Ovary (tissue), 9 donors: ENCODE results near the gene EPS8L2. TPM values are rescaled to one million over a fixed set of nuclear protein-coding genes. Genes with fewer than 3 reads are reported as not detected.

Experiments used
- DNase-seq, 5 donors: peaks; one replicate each; pipeline ENCODE4 v3.0.0-alpha.2; 2019 to 2020
- H3K27ac ChIP-seq, 2 donors: fragments of 200-600 bp; one replicate each; pipeline versions ENCODE4 v1.5.1 to v1.8.0; 2019 to 2022
- H3K27me3 ChIP-seq: fragments of 200-600 bp; one replicate; pipeline ENCODE4 v1.8.0; 2022
- H3K36me3 ChIP-seq: fragments of 200-600 bp; sonication (generic); one replicate; pipeline ENCODE4 v1.5.1; 2019
- H3K4me1 ChIP-seq: one replicate; pipeline ENCODE4 v1.8.1; 2013; ENCODE audit warnings: mild to moderate bottlenecking, moderate library complexity; ENCODE audit not compliant: insufficient read depth
- H3K4me3 ChIP-seq: fragments of 200-600 bp; sonication (generic); one replicate; pipeline ENCODE4 v1.5.1; 2017
- H3K9me3 ChIP-seq, 2 donors: fragments of 200-600 bp in 1 of 2; sonication (generic) in 1 of 2; one replicate each; pipeline versions ENCODE4 v1.5.1 to v1.8.1; 2013 to 2019; ENCODE audit warnings: mild to moderate bottlenecking in 1 of 2, moderate library complexity in 1 of 2
- CTCF ChIP-seq, 3 donors: fragments of 450-650 bp in 2 of 3; fragments of 200-600 bp in 1 of 3; IDR thresholded peaks; one replicate each; pipeline versions ENCODE4 v1.5.1 to v1.8.0; 2016 to 2022; ENCODE audit warnings: antibody characterized with exemption in 3 of 3, mild to moderate bottlenecking in 1 of 3
- EP300 ChIP-seq: sonication (generic); formaldehyde crosslinking; IDR thresholded peaks from one replicate; pipeline ENCODE4 v1.6.1; 2017; ENCODE audit warnings: antibody characterized with exemption
- POLR2A ChIP-seq: fragments of 450-650 bp; IDR thresholded peaks from one replicate; pipeline ENCODE4 v1.6.1; 2017; ENCODE audit warnings: antibody characterized with exemption, mild to moderate bottlenecking, moderate library complexity
- WGBS, 3 donors: extraction: QIAGEN DNeasy Blood & Tissue Kit in 1 of 3; methylation state at CpG; one replicate each; pipeline versions ENCODE4 v1.1.5 to v1.1.7; 2013 to 2017; 5-methylcytosine and 5-hydroxymethylcytosine counted together
- intact Hi-C, 4 donors: fragments of 100-400 bp; cut with DNase I; formaldehyde crosslinking; loops; one replicate each; pipeline versions ENCODE4 v1.11.0 to v1.15.1; 2022 to 2023
- polyA plus RNA-seq, 2 donors: library from polyadenylated mRNA; stranded (reverse); fragments of 200-250 nt in 1 of 2; fragments of 350-450 nt in 1 of 2; fragmentation: Illumina TruSeq in 1 of 2; extraction: RNeasy Lipid Tissue Mini Kit (QIAGEN cat#74804) in 1 of 2; gene quantifications; one replicate each; pipeline ENCODE4 v1.2.3, GENCODE V29; 2013 to 2014
- total RNA-seq, 7 donors: library from RNA; depleted of rRNA in 2 of 7; stranded (reverse); fragments of >200 nt in 2 of 7; fragmentation: NEBNext Ultra II Directional in 3 of 7; extraction: Animal tissue kit (Norgen Biotek cat#: 25700) in 3 of 7; gene quantifications; one replicate each; pipeline versions ENCODE4 v1.1.0 to v1.2.4, GENCODE V29; 2016 to 2023
- donor health status: DM: no; HTN: no; CAD: no; lungs with moderate emphysema.
- donor health status: DM: no; HTN: no; CAD: no.
- donor health status: Bipolar disorder and iron deficiency.
- donor health status: DM: yes; HTN: yes; CAD: no.
- donor health status: DM: no; HTN: no; CAD: no.
- donor health status: DM: yes; HTN: yes; CAD: no.

EPS8L2 gene
- total and polyA plus RNA-seq, 9 donors = 5.9 to 57.9 (median 33.3) TPM

- TF ChIP-seq EP300 = no peak
- TF ChIP-seq CTCF (IDR thresholded peaks at IDR 0.05) = no peak
- TF ChIP-seq POLR2A = no peak
- 71 to 78% (median 73%) methylated on average over 18 of the region's 18 CpGs for WGBS, 3 donors
- no peaks in the 10 kb centered on the region for H3K36me3 ChIP-seq
- DNase-seq = no peak
- intact Hi-C loops = no loop called here
- no peak overlapping the region for H3K4me3 ChIP-seq
- no peaks in the 10 kb centered on the region for H3K27me3 ChIP-seq
- no peaks in the 10 kb centered on the region for H3K9me3 ChIP-seq
- no peak overlapping the region for H3K27ac ChIP-seq
- no peaks in the 10 kb centered on the region for H3K4me1 ChIP-seq
These were observed 58.4 kb downstream of the EPS8L2 start for GRCh38 chr11:764322-765024.

GRCh38 chr11:765025-765801 lies 59.2 kb downstream of the EPS8L2 start:
- H3K27ac ChIP-seq = no peak overlapping the region
- no peaks in the 10 kb centered on the region for H3K4me1 ChIP-seq
- 72 to 76% (median 74%) methylated on average over 19 of the region's 19 CpGs for WGBS, 3 donors
- no peaks in the 10 kb centered on the region for H3K27me3 ChIP-seq
- H3K4me3 ChIP-seq = no peak overlapping the region
- intact Hi-C loops = no loop called here
- no peaks in the 10 kb centered on the region for H3K9me3 ChIP-seq
- H3K36me3 ChIP-seq = no peaks in the 10 kb centered on the region
- DNase-seq = peak in 3 of 5 donors; percentile 49 to 64 (median 51)
- TF ChIP-seq EP300 (no peak), CTCF (IDR thresholded peaks at IDR 0.05) (peak in 2 of 3 donors; percentile 24 to 38)

GRCh38 chr11:765802-766091 lies 59.7 kb downstream of the EPS8L2 start:
- no peaks in the 10 kb centered on the region for H3K36me3 ChIP-seq
- no peaks in the 10 kb centered on the region for H3K9me3 ChIP-seq
- H3K4me3 ChIP-seq = no peak overlapping the region
- DNase-seq = no peak
- no peak overlapping the region for H3K27ac ChIP-seq
- H3K27me3 ChIP-seq = no peaks in the 10 kb centered on the region
- intact Hi-C loops = no loop called here
- WGBS, 3 donors = 95 to 96% (median 95%) methylated on average over 8 of the region's 8 CpGs
- TF ChIP-seq POLR2A (no peak), EP300 (no peak), CTCF (IDR thresholded peaks at IDR 0.05) (no peak)
- no peaks in the 10 kb centered on the region for H3K4me1 ChIP-seq

GRCh38 chr11:766106-766935 lies 60.3 kb downstream of the EPS8L2 start:
- Histone ChIP-seq H3K27ac (no peak overlapping the region), H3K27me3 (no peaks in the 10 kb centered on the region), H3K4me3 (no peak overlapping the region), H3K4me1 (no peaks in the 10 kb centered on the region), H3K36me3 (no peaks in the 10 kb centered on the region), H3K9me3 (no peaks in the 10 kb centered on the region)
- WGBS, 3 donors = 69 to 78% (median 76%) methylated on average over 11 of the region's 11 CpGs
- intact Hi-C loops = no loop called here
- TF ChIP-seq POLR2A (no peak), EP300 (no peak), CTCF (IDR thresholded peaks at IDR 0.05) (no peak)
- DNase-seq = no peak
